HG03432 (cell line): ENCODE measurements around the gene MSMP.
A peak's percentile ranks its signal among the peaks of the same experiment; 100 is the strongest.

ENCODE experiments used
- ATAC-seq: cut with Tn5 transposase; IDR thresholded peaks from one replicate; pipeline ENCODE4 v1.9.1; 2021; ENCODE audit warnings: mild to moderate bottlenecking, moderate library complexity; ENCODE audit not compliant: unreplicated experiment

Gene MSMP, protein sequence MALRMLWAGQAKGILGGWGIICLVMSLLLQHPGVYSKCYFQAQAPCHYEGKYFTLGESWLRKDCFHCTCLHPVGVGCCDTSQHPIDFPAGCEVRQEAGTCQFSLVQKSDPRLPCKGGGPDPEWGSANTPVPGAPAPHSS

DNA sequence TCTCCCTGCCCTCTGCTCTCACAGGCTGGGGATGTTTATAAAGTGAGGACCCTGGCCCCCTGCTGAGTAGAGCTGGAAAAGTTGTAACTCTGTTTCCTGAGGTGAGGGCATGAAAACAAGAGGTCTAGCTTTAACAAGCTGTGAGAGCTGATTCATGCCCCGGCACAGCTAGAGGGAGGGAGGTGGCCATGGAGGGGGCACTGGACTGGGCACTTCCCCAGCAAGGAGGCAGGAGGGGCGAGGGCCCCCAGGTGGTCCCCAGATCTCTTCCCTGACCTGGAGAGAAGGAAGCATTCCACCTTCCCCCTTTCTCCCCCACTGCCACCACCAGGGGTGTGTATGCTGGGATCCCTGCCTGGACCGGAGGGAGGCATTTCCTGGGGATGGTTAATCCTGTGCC, at the start of gene MSMP:
MSMP (minus strand) TSS at position 13 of the 400 bp plus-strand sequence. CDS start 147 bp downstream, outside the sequence.
- no peak for ATAC-seq

- ATAC-seq: no peak
Observed at GRCh38 chr9:35801328-35802128, 47.5 kb upstream of the MSMP start.

DNA sequence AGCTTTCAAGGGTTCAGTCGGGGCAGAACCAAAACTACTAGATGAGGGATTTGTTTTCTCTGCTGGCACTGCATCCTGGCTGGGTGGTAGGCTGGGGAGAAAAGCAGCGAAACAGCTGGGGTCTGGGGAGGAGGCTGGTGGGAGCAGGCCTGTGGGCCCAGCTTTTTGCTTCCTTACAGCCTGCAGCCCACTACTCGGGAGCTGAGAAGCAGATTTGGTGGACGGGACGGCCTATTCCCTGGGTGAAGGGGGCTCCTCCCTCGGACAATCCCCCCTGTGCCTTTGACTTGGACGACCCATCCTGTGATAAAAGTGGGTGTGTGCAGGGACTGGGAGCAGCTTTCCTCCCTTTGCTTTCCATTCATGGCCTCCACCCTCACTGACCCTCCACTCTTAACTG, 46.5 kb upstream of the MSMP start:
- ATAC-seq: no peak

- peak; percentile 62 for ATAC-seq
Observed at GRCh38 chr9:35798658-35799374, 44.7 kb upstream of the MSMP start.

DNA sequence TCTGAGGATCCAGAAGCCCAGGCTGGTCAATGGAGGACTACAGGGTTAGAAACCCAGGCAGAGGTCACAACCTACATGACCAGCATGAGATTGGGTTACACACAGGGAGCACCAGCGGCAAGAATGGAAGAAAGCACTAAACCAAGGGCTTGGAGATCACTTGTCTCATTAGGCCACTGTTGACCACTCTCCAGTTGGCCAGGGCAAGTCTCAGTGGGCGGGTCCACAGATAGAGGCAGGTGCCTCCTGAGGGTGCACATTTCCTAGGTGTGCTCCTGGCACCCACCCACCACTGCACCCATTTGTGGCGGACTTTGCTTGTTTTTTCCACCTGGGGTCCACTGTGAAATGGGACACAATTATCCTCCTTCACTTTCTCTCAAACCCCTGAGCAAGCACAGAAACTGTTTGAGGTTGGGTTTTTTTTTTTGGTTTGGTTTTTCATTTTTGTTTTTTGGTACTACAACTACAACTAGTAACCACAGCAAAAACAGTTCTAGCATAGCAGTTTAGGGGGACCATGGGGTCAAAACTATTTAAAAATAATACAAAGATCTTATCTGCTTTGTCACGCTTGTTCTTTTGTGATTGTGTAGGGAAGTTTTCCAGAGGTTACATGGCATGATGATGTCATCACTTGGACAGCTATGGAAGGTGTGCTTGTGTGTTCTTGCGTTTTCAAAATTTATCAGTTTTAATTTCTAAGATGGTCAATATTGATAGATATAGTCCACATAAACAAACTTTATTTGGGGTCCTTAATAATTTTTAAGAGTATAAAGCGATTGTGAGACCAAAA, 43.4 kb upstream of the MSMP start:
- no peak for ATAC-seq

DNA sequence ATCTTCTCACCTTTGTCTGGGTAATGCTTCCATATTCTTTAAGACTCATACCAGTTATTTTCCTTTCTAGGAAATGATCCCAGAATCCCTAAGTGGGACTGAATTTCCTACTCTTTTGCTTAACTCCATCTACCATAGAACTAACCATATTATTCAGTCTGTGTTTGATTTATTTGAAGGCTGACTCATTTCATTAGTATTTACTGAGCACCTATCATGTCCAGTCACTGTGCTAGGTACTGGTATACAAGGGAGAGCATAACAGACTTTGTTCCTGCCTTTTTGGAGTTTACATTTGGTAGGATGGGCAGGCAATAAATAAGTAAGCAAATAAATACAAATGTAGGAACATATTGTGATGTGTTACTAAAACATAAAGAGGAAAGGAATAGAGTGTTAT, 41.6 kb upstream of the MSMP start:
- no peak for ATAC-seq

GRCh38 chr9:35793461-35793860, 39.4 kb upstream of the MSMP start:
- ATAC-seq: no peak

DNA sequence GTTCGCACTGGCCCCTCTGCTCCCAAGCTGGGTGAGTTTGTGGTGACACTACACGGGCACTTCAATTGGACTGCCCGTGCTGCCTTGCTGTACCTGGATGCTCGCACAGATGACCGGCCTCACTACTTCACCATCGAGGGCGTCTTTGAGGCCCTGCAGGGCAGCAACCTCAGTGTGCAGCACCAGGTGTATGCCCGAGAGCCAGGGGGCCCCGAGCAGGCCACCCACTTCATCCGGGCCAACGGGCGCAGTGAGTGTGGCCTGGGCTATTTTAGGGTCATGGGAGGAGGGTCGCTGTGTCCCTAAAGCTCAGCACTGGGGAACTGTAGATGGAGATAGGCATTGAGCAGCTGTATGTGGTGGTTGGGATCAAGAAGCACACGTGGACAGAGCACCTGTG, 38.8 kb upstream of the MSMP start:
- no peak for ATAC-seq

GRCh38 chr9:35792024-35792813, 38.1 kb upstream of the MSMP start:
- ATAC-seq: no peak

GRCh38 chr9:35791297-35791921, 37.3 kb upstream of the MSMP start, which contains the start of gene NPR2:
Gene NPR2, plus strand, starts transcription at chr9:35791591. Its CDS starts 818 bp downstream, at chr9:35792409.
- no peak for ATAC-seq

GRCh38 chr9:35790385-35791296, 36.6 kb upstream of the MSMP start:
- ATAC-seq: peak; percentile 61

DNA sequence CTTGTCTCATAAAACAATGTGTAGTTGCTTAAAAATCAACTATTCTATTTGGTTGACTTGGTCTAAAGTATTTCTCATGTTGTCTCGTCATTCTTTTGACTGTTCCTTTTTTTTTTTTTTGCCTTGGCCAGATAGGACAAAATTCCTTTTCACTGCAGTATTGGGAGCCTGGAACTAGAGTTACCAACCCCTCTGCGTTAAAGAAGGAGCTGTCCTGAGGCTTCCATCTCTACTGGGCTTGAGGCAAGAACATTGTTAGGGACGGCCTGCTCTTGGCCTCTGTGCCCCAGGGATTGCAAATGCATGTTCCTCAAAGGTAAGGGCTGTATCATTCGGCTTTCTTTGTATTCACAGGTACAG, 35.9 kb upstream of the MSMP start:
- no peak for ATAC-seq

DNA sequence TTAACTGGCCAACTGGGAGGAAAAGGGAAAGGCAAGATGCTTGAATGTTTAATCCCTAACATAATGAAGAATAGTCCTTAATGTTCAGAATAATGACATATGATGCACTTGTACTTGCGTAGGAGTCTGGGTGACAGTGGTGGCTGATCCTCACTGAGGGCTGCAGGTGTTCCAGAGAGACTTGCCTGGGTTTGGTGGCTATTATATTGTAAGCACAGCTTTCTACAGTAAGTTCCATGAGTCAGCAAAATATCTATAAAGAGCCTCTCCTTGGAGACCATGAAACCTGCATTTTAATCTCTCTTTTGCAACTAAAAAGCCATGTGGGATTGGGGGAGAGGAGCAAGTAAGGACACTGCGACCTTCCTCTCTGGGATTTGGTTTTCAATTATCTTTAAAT, 35.5 kb upstream of the MSMP start:
- no peak for ATAC-seq

- no peak for ATAC-seq
Observed at GRCh38 chr9:35783418-35783817, 29.3 kb upstream of the MSMP start.

GRCh38 chr9:35781066-35781465, 27.0 kb upstream of the MSMP start:
- no peak for ATAC-seq

- no peak for ATAC-seq
Observed at GRCh38 chr9:35778496-35778895, 24.4 kb upstream of the MSMP start.

GRCh38 chr9:35776018-35776417, 21.9 kb upstream of the MSMP start:
- no peak for ATAC-seq

- no peak for ATAC-seq
Observed at GRCh38 chr9:35774907-35775635, 21.0 kb upstream of the MSMP start.
